ENCODE results near the gene XYLT1.

Gene XYLT1

GRCh38 chr16:17334096-17334495 is 136.7 kb downstream of the XYLT1 start:
- Histone ChIP-seq H3K4me2 (ENCODE audit: low read depth, low read length, poor library complexity, severe bottlenecking) (no peak overlapping the region), H3K4me3 (ENCODE audit: low read length, poor library complexity, severe bottlenecking) (no peak overlapping the region), H4K20me1 (ENCODE audit: insufficient read depth, low read length, poor library complexity, severe bottlenecking) (peaks cover 50% of the 10 kb centered on the region), H3K36me3 (ENCODE audit: insufficient read depth, low read length) (peaks cover 37% of the 10 kb centered on the region; the same call in 1 of the 2 replicates), H3K9me3 (ENCODE audit: insufficient read depth, low read depth, low read length) (no peaks in the 10 kb centered on the region), H3K79me2 (ENCODE audit: insufficient read depth, low read length) (peaks cover 97% of the 10 kb centered on the region), H3K9ac (ENCODE audit: low read depth, low read length, poor library complexity, severe bottlenecking) (no peak overlapping the region), H3K4me1 (ENCODE audit: insufficient read depth, low read length, poor library complexity, severe bottlenecking) (peaks cover 4% of the 10 kb centered on the region), H3F3A (ENCODE audit: low read depth) (no peaks in the 10 kb centered on the region), H2AFZ (ENCODE audit: low read length) (no peak overlapping the region), H3K27me3 (ENCODE audit: insufficient read depth, low read length, poor library complexity, severe bottlenecking) (no peaks in the 10 kb centered on the region), H3K9me2 (replicated peaks; ENCODE audit: low read depth, low read length) (no peaks in the 10 kb centered on the region)
- TF ChIP-seq CTCF (conservative IDR thresholded peaks at IDR 0.05; ENCODE audit: low read length) = no peak
- no peak for TF ChIP-seq EZH2phosphoT487 (IDR thresholded peaks at IDR 0.05; ENCODE audit: borderline replicate concordance)

GRCh38 chr16:17333229-17333628 is 137.5 kb downstream of the XYLT1 start:
- Histone ChIP-seq H3K9me3 (ENCODE audit: insufficient read depth, low read depth, low read length) (no peaks in the 10 kb centered on the region), H4K20me1 (ENCODE audit: insufficient read depth, low read length, poor library complexity, severe bottlenecking) (peaks cover 49% of the 10 kb centered on the region), H3K36me3 (ENCODE audit: insufficient read depth, low read length) (peaks cover 32% of the 10 kb centered on the region; the same call in 1 of the 2 replicates), H2AFZ (ENCODE audit: low read length) (no peak overlapping the region), H3K79me2 (ENCODE audit: insufficient read depth, low read length) (peaks cover 97% of the 10 kb centered on the region), H3K4me3 (ENCODE audit: low read length, poor library complexity, severe bottlenecking) (no peak overlapping the region), H3F3A (ENCODE audit: low read depth) (no peaks in the 10 kb centered on the region), H3K27me3 (ENCODE audit: insufficient read depth, low read length, poor library complexity, severe bottlenecking) (no peaks in the 10 kb centered on the region), H3K9ac (ENCODE audit: low read depth, low read length, poor library complexity, severe bottlenecking) (no peak overlapping the region), H3K4me2 (ENCODE audit: low read depth, low read length, poor library complexity, severe bottlenecking) (no peak overlapping the region), H3K4me1 (ENCODE audit: insufficient read depth, low read length, poor library complexity, severe bottlenecking) (peaks cover 4% of the 10 kb centered on the region), H3K9me2 (replicated peaks; ENCODE audit: low read depth, low read length) (no peaks in the 10 kb centered on the region)
- TF ChIP-seq CTCF (conservative IDR thresholded peaks at IDR 0.05; ENCODE audit: low read length) = no peak

- no peaks in the 10 kb centered on the region for H3F3A ChIP-seq (ENCODE audit: low read depth)
- H4K20me1 ChIP-seq (ENCODE audit: insufficient read depth, low read length, poor library complexity, severe bottlenecking) = peaks cover 50% of the 10 kb centered on the region
- H3K4me2 ChIP-seq (ENCODE audit: low read depth, low read length, poor library complexity, severe bottlenecking) = no peak overlapping the region
- H3K79me2 ChIP-seq (ENCODE audit: insufficient read depth, low read length) = peaks cover 95% of the 10 kb centered on the region
- H3K9me2 ChIP-seq (replicated peaks; ENCODE audit: low read depth, low read length) = no peaks in the 10 kb centered on the region
- peaks cover 29% of the 10 kb centered on the region; the same call in 1 of the 2 replicates for H3K36me3 ChIP-seq (ENCODE audit: insufficient read depth, low read length)
- no peak overlapping the region for H2AFZ ChIP-seq (ENCODE audit: low read length)
- no peaks in the 10 kb centered on the region for H3K9me3 ChIP-seq (ENCODE audit: insufficient read depth, low read depth, low read length)
- no peaks in the 10 kb centered on the region for H3K27me3 ChIP-seq (ENCODE audit: insufficient read depth, low read length, poor library complexity, severe bottlenecking)
- peaks cover 4% of the 10 kb centered on the region for H3K4me1 ChIP-seq (ENCODE audit: insufficient read depth, low read length, poor library complexity, severe bottlenecking)
- TF ChIP-seq CTCF (conservative IDR thresholded peaks at IDR 0.05; ENCODE audit: low read length) = no peak
- no peak for TF ChIP-seq EZH2phosphoT487 (IDR thresholded peaks at IDR 0.05; ENCODE audit: borderline replicate concordance)
- H3K4me3 ChIP-seq (ENCODE audit: low read length, poor library complexity, severe bottlenecking) = no peak overlapping the region
- H3K9ac ChIP-seq (ENCODE audit: low read depth, low read length, poor library complexity, severe bottlenecking) = no peak overlapping the region
Observed at GRCh38 chr16:17331991-17332390, 138.8 kb downstream of the XYLT1 start.

Data from Loucy (cell line).